Muscle of arm (tissue), 12 donors: Measurements from ENCODE around the gene KCTD13. TPM values are rescaled to one million over a fixed set of nuclear protein-coding genes. Genes with fewer than 3 reads are reported as not detected.
"Not testable (repeated sequence)": the region's sequence is repeated elsewhere in the genome, so short reads cannot be mapped to it uniquely, and the experiment has no call there.

Source experiments
- DNase-seq: peaks from one replicate; pipeline ENCODE4 v3.0.0-alpha.2; 2013
- polyA plus RNA-seq, 12 donors: library from polyadenylated mRNA; unstranded; fragments of 120-200 nt; gene quantifications; one replicate each; pipeline ENCODE4 v1.2.1, GENCODE V29; 2013; ENCODE audit not compliant: insufficient read length in 12 of 12

The KCTD13 gene
- polyA plus RNA-seq, 12 donors = 7.6 to 21.0 (median 10.7) TPM; not detected in 1

GRCh38 chr16:29883987-29884386 is 42.0 kb downstream of the KCTD13 start:
- no peak for DNase-seq

GRCh38 chr16:29881050-29881449 is 45.0 kb downstream of the KCTD13 start:
- DNase-seq = no peak

- no peak for DNase-seq
Observed at GRCh38 chr16:29878172-29878571, 47.9 kb downstream of the KCTD13 start.

- no peak for DNase-seq
Observed at GRCh38 chr16:29877266-29877961, 48.6 kb downstream of the KCTD13 start.

- no peak for DNase-seq
Observed at GRCh38 chr16:29876594-29877249, 49.3 kb downstream of the KCTD13 start.

- no peak for DNase-seq
Observed at GRCh38 chr16:29876217-29876593, 49.8 kb downstream of the KCTD13 start.

GRCh38 chr16:29875206-29875605 is 50.8 kb downstream of the KCTD13 start:
- no peak for DNase-seq

GRCh38 chr16:29873319-29873718 is 52.7 kb downstream of the KCTD13 start:
- no peak for DNase-seq

GRCh38 chr16:29871822-29872546 is 54.0 kb downstream of the KCTD13 start:
- no peak for DNase-seq

- DNase-seq = not testable (repeated sequence)
Observed at GRCh38 chr16:29869067-29869466, 57.0 kb downstream of the KCTD13 start.

DNA sequence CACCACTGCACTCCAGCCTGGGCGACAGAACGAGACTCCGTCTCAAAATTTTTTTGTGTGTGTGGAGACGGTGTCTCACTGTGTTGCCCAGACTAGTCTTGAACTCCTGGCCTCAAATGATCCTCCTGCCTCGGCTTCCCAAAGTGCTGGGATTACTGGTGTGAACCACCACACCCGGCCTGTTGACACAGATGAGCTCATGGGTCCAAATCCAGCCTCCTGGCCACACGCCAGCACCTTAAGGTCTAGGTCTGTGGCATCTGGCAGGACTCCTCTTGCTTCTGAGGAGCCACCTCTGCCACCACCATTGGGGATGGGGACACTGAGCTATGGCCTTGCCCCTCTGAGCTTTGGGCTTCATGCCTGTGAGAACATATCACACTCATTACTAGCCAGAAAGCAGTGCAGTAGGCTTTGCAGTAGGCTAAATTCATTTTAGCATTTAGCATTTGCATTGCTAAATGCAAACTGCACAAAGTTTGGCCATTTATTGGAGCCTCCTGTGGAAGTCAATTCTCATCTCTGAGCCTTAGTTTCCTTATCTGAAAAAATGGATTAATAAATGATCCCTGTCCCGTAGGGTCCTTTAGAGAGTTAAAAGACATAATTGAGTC is 57.5 kb downstream of the KCTD13 start:
- no peak for DNase-seq

DNA sequence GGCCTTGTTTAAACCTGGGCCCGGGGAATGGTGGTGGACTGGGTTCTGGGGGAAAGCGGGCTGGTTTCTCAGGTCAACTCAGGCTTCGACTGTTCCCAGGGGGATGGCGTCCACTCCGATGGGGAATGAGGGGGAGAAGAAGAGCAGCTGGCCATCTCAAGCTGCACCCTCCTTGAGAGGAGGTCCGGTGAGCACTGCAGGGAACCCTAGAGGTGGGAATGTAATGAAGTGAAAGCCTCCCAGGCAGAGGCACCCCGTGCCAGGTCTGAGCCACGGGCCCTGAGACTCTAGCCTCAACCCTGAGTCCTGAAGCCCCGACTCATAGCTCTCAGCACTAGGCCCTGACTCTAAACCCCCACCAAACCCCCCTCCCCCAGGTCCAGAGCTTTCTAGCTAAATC is 61.8 kb downstream of the KCTD13 start:
- DNase-seq = no peak

- no peak for DNase-seq
Observed at GRCh38 chr16:29863669-29863984, 62.4 kb downstream of the KCTD13 start.

DNA sequence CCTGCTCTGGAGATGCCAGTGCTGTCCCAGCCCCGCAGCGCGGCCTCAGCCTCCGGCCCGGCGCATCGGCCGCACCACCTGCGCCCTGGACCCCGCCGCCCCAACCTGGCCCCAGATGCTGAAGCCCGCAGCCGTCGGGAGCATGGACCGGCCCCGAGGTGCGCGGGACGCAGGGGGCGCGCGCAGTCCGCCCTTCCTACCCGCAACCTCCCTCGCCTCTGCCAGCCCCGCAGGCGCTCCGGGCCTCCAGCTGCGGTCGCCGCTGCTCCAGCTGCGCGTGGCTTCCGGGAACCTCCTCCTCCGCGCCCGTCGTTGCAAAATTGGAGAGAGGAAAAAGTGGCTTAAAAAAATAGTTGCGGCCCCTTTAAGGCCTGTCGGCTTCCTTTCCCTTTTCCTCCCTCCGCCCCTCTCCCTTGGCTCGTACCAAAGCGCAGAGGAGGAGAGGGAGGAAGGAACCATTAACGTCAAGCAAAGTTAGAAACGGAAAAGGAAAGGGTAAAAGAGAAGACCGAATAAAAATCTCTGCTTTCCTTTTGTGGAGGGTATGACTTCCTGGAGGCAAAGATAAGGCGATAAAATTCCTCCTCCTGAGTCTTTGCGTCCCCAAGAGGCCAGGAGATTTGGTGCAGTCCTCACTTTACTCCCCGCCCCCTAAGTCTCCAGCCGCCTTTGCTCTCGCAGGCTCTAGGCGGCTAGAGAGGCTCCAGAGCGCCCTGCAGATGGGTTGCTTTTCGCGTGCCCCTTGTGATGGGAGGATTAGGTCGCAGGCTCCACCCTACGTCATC is 63.0 kb downstream of the KCTD13 start, which contains the start of gene CDIPT:
Gene CDIPT (minus strand): TSS at position 343 of the 785 bp plus-strand sequence. CDS start 369 bp downstream, outside the sequence.
- peak; percentile 96 for DNase-seq

DNA sequence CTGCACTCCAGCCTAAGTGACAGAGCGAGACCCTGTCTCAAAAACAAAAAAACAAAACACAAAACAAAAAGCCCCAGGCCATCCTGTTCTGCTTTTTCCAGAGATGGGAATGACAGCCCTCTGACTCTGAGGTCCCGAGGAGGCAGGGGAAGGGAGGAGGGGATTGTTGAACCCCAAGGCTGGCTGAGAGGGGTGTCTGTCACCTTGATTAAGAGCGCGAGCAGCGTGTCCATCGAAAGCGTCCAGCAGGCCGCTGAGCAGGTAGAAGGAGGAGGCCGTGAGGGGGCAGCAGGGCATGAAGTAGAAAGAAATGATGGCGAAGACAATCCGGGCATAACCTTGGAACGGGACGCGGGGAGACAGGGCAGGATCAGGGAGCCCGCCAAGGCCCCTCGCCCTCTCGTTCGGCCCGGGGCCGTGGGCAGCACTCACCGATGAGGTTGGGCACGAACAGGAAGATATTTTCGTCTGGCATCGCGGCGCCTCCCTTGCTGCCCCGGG is 63.6 kb downstream of the KCTD13 start:
- peak; percentile 15 for DNase-seq

- DNase-seq = no peak
Observed at GRCh38 chr16:29860218-29860617, 65.8 kb downstream of the KCTD13 start.

- no peak for DNase-seq
Observed at GRCh38 chr16:29858974-29859373, 67.1 kb downstream of the KCTD13 start.

DNA sequence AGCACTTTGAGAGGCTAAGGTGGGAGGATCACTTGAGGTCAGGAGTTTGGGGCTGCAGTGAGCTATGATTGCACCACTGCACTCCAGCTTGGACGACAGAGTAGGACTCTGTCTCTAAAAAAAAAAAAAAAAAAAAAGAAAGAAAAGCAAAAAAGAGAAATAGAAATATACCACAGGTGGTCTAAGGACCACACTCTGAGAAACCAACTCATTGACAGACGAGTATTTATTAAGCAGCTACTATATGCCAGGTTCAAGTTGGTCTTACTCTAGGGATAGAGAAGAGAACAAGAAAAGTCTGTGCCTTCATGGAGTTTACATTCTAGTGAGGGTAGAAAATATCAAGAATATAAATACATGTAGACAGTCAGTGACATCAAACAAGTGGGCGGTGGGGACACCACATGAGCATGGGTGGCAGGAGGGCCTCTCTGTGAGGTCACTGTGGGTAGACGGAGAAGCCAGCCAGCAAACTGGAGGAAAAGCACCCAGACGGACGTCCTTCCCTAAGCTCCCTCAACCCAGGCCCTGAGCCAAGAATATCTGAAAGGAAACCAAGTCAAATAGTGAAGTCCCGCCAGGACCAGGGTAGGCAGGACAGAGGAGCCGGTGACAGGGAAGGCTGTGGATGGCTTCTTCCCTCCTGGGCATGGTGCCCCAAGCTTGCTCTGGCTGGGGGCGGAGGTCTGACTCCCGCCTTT is 67.7 kb downstream of the KCTD13 start:
- DNase-seq = no peak

GRCh38 chr16:29857133-29857760 is 68.8 kb downstream of the KCTD13 start:
- no peak for DNase-seq
